ENCODE measurements around the gene PRKAG2.
"Not testable (repeated sequence)": the region's sequence is repeated elsewhere in the genome, so short reads cannot be mapped to it uniquely, and the experiment has no call there.

PRKAG2 gene

GRCh38 chr7:151597541-151598444 lies 279.1 kb downstream of the PRKAG2 start:
- no peak for DNase-seq

- no peak for DNase-seq
Observed at GRCh38 chr7:151595702-151596350, 281.1 kb downstream of the PRKAG2 start.

- DNase-seq: no peak
Observed at GRCh38 chr7:151592868-151593486, 283.9 kb downstream of the PRKAG2 start.

- DNase-seq: no peak
Observed at GRCh38 chr7:151592330-151592729, 284.6 kb downstream of the PRKAG2 start.

- DNase-seq: no peak
Observed at GRCh38 chr7:151591866-151592265, 285.0 kb downstream of the PRKAG2 start.

- DNase-seq: no peak
Observed at GRCh38 chr7:151590850-151591771, 285.8 kb downstream of the PRKAG2 start.

GRCh38 chr7:151590071-151590849 lies 286.7 kb downstream of the PRKAG2 start:
- no peak for DNase-seq

GRCh38 chr7:151588982-151589381 lies 287.9 kb downstream of the PRKAG2 start:
- DNase-seq: no peak

- DNase-seq: no peak
Observed at GRCh38 chr7:151586531-151587260, 290.2 kb downstream of the PRKAG2 start.

- DNase-seq: no peak
Observed at GRCh38 chr7:151585744-151586393, 291.0 kb downstream of the PRKAG2 start.

- DNase-seq: no peak
Observed at GRCh38 chr7:151581741-151582140, 295.2 kb downstream of the PRKAG2 start.

- DNase-seq: no peak
Observed at GRCh38 chr7:151579644-151580043, 297.3 kb downstream of the PRKAG2 start.

GRCh38 chr7:151575410-151575809 lies 301.5 kb downstream of the PRKAG2 start:
- DNase-seq: peak in 1 of 2 experiments; percentile 46

- DNase-seq: not testable (repeated sequence)
Observed at GRCh38 chr7:151573046-151573445, 303.9 kb downstream of the PRKAG2 start.

GRCh38 chr7:151572136-151572535 lies 304.8 kb downstream of the PRKAG2 start:
- no peak for DNase-seq

GRCh38 chr7:151571471-151571870 lies 305.4 kb downstream of the PRKAG2 start:
- no peak for DNase-seq

GRCh38 chr7:151570366-151570915 lies 306.5 kb downstream of the PRKAG2 start:
- DNase-seq: no peak

- DNase-seq: no peak
Observed at GRCh38 chr7:151568956-151569940, 307.7 kb downstream of the PRKAG2 start.

GRCh38 chr7:151566897-151567320 lies 310.0 kb downstream of the PRKAG2 start:
- DNase-seq: no peak
